ENCODE data around the gene SND1. TPM values are rescaled to one million over a fixed set of nuclear protein-coding genes. Genes with fewer than 3 reads are reported as not detected.
A peak's percentile ranks its signal among the peaks of the same experiment; 100 is the strongest.
"Not testable (repeated sequence)": the region's sequence is repeated elsewhere in the genome, so short reads cannot be mapped to it uniquely, and the experiment has no call there.

The SND1 gene
- total RNA-seq, 6 experiments from 2014 or later: 77.5 to 150 (median 126) TPM

DNA sequence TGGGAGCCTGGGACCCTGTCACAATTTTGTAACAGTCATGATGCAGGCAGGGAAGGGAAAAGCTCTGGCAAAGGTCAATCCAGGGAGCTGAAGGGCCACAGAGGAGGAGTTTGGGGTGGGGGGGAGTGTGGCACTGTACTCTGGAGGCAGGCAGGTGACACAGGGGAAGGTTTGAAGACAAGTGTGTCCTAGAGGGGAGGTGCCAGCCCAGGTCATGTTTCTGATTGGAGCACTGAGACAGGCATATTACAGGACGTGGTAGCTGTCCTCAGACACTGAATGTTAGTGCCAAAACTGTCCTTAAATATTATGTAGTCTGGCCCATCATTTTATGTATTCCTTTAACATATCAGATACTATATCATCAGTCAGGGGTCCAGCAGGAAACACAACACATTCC, 454.8 kb downstream of the SND1 start:
- no peak for ATAC-seq
- Histone ChIP-seq H3K4me1 (peaks cover 0 to 13% (median 0%) of the 10 kb centered on the region in 4 donors), H3K9me3 (no peaks in the 10 kb centered on the region), H3K27me3 (no peaks in the 10 kb centered on the region), H3K27ac (no peak overlapping the region), H3K4me3 (no peak overlapping the region), H3K36me3 (no peaks in the 10 kb centered on the region)
- TF ChIP-seq, protein P1, sequence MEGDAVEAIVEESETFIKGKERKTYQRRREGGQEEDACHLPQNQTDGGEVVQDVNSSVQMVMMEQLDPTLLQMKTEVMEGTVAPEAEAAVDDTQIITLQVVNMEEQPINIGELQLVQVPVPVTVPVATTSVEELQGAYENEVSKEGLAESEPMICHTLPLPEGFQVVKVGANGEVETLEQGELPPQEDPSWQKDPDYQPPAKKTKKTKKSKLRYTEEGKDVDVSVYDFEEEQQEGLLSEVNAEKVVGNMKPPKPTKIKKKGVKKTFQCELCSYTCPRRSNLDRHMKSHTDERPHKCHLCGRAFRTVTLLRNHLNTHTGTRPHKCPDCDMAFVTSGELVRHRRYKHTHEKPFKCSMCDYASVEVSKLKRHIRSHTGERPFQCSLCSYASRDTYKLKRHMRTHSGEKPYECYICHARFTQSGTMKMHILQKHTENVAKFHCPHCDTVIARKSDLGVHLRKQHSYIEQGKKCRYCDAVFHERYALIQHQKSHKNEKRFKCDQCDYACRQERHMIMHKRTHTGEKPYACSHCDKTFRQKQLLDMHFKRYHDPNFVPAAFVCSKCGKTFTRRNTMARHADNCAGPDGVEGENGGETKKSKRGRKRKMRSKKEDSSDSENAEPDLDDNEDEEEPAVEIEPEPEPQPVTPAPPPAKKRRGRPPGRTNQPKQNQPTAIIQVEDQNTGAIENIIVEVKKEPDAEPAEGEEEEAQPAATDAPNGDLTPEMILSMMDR (IDR thresholded peaks at IDR 0.05): no peak
- no peak for TF ChIP-seq POLR2A (IDR thresholded peaks at IDR 0.05)
- intact Hi-C loops (cut with DNase I): no loop called here
- 20% methylated on average over 1 of the region's 1 CpG for WGBS (ENCODE audit: insufficient coverage, low coverage, low lambda C conversion rate, missing lambda C conversion rate)
- DNase-seq: no peak

DNA sequence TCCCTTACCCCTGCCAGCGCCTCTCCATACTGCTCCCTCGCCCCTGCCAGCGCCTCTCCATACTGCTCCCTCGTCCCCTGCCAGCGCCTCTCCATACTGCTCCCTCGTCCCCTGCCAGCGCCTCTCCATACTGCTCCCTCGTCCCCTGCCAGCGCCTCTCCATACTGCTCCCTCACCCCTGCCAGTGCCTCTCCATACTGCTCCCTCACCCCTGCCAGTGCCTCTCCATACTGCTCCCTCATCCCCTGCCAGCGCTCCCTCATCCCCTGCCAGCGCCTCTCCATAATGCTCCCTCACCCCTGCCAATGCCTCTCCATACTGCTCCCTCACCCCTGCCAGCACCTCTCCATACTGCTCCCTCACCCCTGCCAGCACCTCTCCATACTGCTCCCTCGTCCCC, 455.5 kb downstream of the SND1 start:
- intact Hi-C loops (cut with DNase I); H3K4me3 ChIP-seq; ATAC-seq; H3K9me3 ChIP-seq; H3K27ac ChIP-seq; H3K27me3 ChIP-seq; H3K36me3 ChIP-seq: not testable (repeated sequence)
- 85% methylated on average over 9 of the region's 12 CpGs for WGBS (ENCODE audit: insufficient coverage, low coverage, low lambda C conversion rate, missing lambda C conversion rate)
- H3K4me1 ChIP-seq: peaks cover 0 to 13% (median 0%) of the 10 kb centered on the region in 4 donors
- DNase-seq: peak in 1 of 3 donors; percentile 22

DNA sequence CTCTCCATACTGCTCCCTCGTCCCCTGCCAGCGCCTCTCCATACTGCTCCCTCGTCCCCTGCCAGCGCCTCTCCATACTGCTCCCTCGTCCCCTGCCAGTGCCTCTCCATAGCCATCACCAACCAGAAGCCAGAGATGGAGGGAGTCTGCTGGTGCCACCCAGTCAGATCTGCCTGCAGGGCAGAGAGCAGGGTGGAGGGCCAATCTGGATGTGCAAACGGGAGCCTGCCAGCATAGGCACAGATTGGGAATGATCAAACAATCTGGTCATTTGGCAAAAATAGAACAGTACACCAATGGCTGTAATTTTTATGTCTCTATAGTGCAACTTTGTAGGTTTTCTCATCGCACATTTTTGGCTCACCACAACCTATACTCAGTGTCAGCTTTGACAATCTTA, 456.1 kb downstream of the SND1 start:
- Histone ChIP-seq H3K27me3 (no peaks in the 10 kb centered on the region), H3K4me1 (peaks cover 0 to 12% (median 0%) of the 10 kb centered on the region in 4 donors), H3K9me3 (no peaks in the 10 kb centered on the region), H3K4me3 (no peak overlapping the region), H3K27ac (no peak overlapping the region), H3K36me3 (no peaks in the 10 kb centered on the region)
- intact Hi-C loops (cut with DNase I): no loop called here
- WGBS (ENCODE audit: insufficient coverage, low coverage, low lambda C conversion rate, missing lambda C conversion rate): 75% methylated on average over 5 of the region's 7 CpGs
- DNase-seq: peak in 1 of 3 donors; percentile 23
- no peak for ATAC-seq
- TF ChIP-seq, protein P1 (IDR thresholded peaks at IDR 0.05): no peak
- TF ChIP-seq POLR2A (IDR thresholded peaks at IDR 0.05): no peak

DNA sequence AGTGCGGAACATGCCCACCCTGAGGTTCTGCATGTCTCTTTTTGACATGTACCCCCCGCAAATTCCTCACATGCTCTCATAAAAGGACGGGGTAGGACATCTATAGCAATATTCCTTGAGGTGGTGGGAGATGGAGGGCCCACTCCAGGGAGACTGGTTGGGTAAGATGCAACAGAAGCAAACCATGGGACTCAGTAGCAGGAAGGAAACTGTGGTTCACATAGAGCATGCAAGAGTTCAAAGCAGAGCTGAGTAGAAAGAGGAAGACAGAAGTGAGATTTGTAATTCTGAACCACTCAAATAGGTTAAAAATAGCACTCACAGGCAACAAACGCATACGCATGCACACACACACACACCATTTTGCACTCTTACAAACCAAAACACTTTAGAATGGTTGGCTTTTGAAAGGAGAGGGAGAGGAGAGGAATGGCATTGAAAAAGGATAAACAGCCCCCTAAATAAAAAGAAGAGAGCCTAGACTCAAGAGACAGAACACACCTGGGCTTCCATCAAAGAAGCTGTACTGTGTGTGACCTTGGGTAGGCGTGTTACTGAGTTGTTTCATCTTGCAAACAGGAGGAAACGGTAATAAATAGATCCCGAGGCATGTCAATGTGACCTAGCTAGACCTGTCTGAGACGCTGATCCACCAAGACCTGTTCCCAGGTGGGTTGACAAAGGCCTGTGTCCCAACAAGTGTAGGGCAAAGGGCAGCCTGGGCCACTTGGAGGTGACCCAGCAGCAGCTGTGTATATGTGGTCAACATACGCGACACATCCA, 456.8 kb downstream of the SND1 start:
- ATAC-seq: peak; percentile 35 to 64 (median 48)
- H3K27ac ChIP-seq: no peak overlapping the region
- WGBS (ENCODE audit: insufficient coverage, low coverage, low lambda C conversion rate, missing lambda C conversion rate): 30% methylated on average over 8 of the region's 11 CpGs

DNA sequence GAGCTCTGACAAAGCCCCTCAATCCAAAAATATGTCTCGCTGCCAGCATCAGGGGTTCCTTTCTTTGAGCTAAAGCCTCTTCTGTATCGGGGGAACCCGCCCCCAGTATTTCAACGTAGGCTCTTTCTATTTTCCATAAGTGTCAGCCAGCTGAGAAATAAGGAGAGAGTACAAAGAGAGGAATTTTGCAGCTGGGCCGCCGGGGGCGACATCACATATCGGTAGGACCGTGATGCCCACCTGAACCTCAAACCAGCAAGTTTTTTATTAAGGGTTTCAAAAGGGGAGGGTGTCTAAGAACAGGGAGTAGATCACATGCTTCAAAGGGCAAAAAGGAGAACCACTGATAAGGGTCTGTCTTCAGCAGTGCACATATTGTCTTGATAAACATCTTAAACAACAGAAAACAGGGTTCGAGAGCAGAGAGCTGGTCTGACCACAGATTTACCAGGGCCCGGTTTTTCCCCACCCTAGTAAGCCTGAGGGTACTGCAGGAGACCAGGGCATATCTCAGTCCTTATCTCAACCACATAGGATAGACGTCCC, 457.5 kb downstream of the SND1 start:
- H3K4me3 ChIP-seq; H3K9me3 ChIP-seq; H3K27me3 ChIP-seq; intact Hi-C loops (cut with DNase I); H3K27ac ChIP-seq; DNase-seq; ATAC-seq; H3K4me1 ChIP-seq; H3K36me3 ChIP-seq: not testable (repeated sequence)
- 71% methylated on average over 10 of the region's 12 CpGs for WGBS (ENCODE audit: insufficient coverage, low coverage, low lambda C conversion rate, missing lambda C conversion rate)

More for the DNA sequence above, 456.8 kb downstream of the SND1 start:
- no peaks in the 10 kb centered on the region for H3K36me3 ChIP-seq
- TF ChIP-seq, protein P1 (IDR thresholded peaks at IDR 0.05): no peak
- TF ChIP-seq POLR2A (IDR thresholded peaks at IDR 0.05): no peak
- peaks cover 0 to 5% (median 0%) of the 10 kb centered on the region in 4 donors for H3K4me1 ChIP-seq
- intact Hi-C loops (cut with DNase I): no loop called here
- no peaks in the 10 kb centered on the region for H3K9me3 ChIP-seq
- no peak overlapping the region for H3K4me3 ChIP-seq
- H3K27me3 ChIP-seq: no peaks in the 10 kb centered on the region
- peak in 2 of 3 donors; percentile 41 to 51 for DNase-seq

Measured in right lobe of liver (tissue), 6 donors.